Measurements from ENCODE around the gene CCDC24. TPM values are rescaled to one million over a fixed set of nuclear protein-coding genes. Genes with fewer than 3 reads are reported as not detected.
A peak's percentile ranks its signal among the peaks of the same experiment; 100 is the strongest.

CCDC24 gene
- total RNA-seq, 2 donors from 2014 or later, result 4.5 to 24.0 TPM

DNA sequence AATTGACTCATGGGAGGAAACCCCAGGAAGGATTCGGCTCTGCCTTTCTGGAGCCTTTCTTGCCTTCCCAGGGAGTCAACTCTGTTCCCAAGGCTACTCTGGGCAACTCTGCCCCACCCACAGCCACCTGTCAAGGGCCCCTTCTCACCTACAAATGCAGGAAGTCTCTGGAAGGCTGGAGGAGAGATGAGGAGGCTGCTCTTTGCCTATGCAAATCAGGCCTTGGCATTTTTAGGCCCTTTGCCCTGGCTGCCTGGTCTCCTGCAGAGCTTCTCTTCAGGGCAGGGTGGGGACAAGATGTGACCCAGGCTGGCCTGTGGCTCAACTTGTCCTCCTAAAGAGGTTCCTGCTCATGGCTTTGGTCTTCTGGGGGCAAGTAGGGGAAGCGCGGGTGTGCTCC is 34.4 kb downstream of the CCDC24 start:
- Histone ChIP-seq H3K9me3 (no peaks in the 10 kb centered on the region), H3K4me1 (ENCODE audit: control insufficient read depth in 1 of 2, low read depth in 2 of 2) (peaks cover 5 to 10% of the 10 kb centered on the region in 2 donors), H3K4me3 (no peak overlapping the region), H3K27ac (no peak overlapping the region), H3K27me3 (replicated peaks; ENCODE audit: insufficient read depth) (no peaks in the 10 kb centered on the region), H3K36me3 (no peaks in the 10 kb centered on the region)
- DNase-seq (ENCODE audit: low spot score), result no peak
- ATAC-seq (ENCODE audit: insufficient number of reproducible peaks, low FRiP score, low read depth), result no peak
- TF ChIP-seq, protein P1, sequence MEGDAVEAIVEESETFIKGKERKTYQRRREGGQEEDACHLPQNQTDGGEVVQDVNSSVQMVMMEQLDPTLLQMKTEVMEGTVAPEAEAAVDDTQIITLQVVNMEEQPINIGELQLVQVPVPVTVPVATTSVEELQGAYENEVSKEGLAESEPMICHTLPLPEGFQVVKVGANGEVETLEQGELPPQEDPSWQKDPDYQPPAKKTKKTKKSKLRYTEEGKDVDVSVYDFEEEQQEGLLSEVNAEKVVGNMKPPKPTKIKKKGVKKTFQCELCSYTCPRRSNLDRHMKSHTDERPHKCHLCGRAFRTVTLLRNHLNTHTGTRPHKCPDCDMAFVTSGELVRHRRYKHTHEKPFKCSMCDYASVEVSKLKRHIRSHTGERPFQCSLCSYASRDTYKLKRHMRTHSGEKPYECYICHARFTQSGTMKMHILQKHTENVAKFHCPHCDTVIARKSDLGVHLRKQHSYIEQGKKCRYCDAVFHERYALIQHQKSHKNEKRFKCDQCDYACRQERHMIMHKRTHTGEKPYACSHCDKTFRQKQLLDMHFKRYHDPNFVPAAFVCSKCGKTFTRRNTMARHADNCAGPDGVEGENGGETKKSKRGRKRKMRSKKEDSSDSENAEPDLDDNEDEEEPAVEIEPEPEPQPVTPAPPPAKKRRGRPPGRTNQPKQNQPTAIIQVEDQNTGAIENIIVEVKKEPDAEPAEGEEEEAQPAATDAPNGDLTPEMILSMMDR (IDR thresholded peaks at IDR 0.05), result no peak

DNA sequence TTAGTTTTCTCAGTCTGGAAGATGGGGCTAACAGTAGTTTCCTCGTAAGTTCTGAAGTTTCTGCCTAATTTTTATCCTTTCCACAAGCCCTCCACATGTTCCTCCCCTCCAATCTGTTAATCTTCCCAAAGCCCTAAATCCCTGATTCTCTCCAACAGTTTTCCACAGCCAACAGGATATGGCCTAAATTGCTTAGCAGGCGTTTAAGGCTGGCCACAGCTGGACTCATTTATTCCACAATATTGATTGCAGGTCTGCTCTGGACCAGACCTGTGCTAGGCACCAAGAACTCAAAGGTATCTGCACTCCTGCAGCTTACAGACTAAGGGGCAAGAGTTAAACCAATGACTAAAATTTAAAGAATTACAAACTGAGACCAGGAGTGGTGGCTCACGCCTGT is 35.9 kb downstream of the CCDC24 start:
- ATAC-seq (ENCODE audit: insufficient number of reproducible peaks, low FRiP score, low read depth) (no peak), DNase-seq (ENCODE audit: low spot score) (no peak)
- TF ChIP-seq, protein P1 (IDR thresholded peaks at IDR 0.05), result no peak
- Histone ChIP-seq H3K36me3 (no peaks in the 10 kb centered on the region), H3K4me3 (no peak overlapping the region), H3K27me3 (replicated peaks; ENCODE audit: insufficient read depth) (no peaks in the 10 kb centered on the region), H3K9me3 (no peaks in the 10 kb centered on the region), H3K4me1 (ENCODE audit: control insufficient read depth in 1 of 2, low read depth in 2 of 2) (peaks cover 12 to 20% of the 10 kb centered on the region in 2 donors), H3K27ac (no peak overlapping the region)

DNA sequence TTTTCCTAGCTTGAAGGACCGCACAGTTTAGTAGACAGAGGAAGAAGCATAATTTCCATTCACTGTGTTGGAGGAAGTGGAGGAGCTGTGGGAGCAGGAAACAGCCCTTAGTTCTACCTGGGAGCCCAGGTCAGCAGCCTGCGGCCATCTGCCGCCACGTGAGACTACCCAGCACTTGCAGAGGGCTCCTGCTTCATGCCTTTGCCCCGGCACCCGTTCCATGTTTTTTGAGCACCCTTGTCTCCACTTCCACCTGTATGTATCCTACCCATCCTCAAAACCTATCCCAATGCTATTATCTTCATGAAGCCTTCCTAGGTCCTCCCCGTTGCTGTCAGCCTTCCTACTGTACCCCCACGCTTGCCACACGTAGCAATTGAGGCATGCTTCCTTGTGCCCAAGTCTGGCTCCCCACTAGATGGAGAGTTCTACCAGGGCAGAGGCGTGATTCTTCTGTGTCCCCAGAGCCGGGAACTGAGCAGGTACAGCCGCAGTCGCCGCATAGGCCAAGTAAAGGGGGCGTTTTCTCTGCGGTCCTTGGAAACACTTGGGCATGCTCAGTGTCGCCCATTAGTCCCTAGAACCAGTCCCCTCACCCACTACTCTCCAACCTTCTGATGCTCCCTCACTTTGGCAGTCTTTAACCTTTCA is 38.0 kb downstream of the CCDC24 start:
- peaks cover 12 to 20% of the 10 kb centered on the region in 2 donors for H3K4me1 ChIP-seq (ENCODE audit: control insufficient read depth in 1 of 2, low read depth in 2 of 2)
- H3K27ac ChIP-seq, result peak overlapping the region; percentile 80 to 82
- DNase-seq (ENCODE audit: low spot score), result no peak
- H3K27me3 ChIP-seq (replicated peaks; ENCODE audit: insufficient read depth), result no peaks in the 10 kb centered on the region
- no peaks in the 10 kb centered on the region for H3K36me3 ChIP-seq
- no peak for ATAC-seq (ENCODE audit: insufficient number of reproducible peaks, low FRiP score, low read depth)
- TF ChIP-seq, protein P1 (IDR thresholded peaks at IDR 0.05), result no peak
- peak overlapping the region; percentile 98 for H3K4me3 ChIP-seq
- no peaks in the 10 kb centered on the region for H3K9me3 ChIP-seq

DNA sequence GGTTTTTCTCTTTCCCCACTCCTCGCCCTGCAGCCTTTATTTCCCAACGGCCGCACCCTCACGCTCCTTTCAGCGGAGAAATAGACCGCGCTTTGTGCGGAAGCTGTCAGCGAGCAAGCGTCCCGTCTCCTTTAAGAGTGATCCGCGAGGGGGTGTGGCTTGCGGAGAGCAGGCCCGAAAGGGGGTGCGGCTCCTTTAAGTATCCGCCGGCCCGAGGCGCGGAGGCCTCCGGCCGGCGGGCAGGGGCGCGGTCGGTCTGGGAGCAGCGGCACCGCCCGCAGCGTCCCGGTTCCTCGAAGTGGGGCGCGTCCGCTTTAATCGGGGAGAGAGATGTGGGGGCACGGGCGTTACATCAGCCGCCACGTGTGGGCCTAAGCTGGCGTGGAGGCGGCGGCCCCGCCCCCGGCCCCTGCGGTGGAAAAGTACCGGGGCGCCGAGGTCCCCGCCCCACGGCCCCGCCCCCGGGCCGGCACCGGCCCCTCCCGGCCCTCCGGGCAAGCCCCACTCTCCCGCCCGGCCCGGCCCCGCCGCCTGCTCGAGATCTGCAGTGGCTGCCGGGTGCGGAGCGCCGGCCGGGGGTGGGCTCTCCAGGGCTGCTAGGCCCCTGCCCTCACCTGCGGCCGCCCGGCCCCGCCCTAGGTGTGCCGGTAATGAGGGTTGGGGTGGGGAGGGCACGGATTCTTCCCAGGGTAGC is 38.7 kb downstream of the CCDC24 start:
- DNase-seq (ENCODE audit: low spot score) (peak; percentile 83), ATAC-seq (ENCODE audit: insufficient number of reproducible peaks, low FRiP score, low read depth) (peak; percentile 76)
- peak overlapping the region; percentile 80 to 82 for H3K27ac ChIP-seq
- TF ChIP-seq, protein P1 (IDR thresholded peaks at IDR 0.05), result no peak
- H3K9me3 ChIP-seq, result no peaks in the 10 kb centered on the region
- H3K4me3 ChIP-seq, result peak overlapping the region; percentile 98
- H3K4me1 ChIP-seq (ENCODE audit: control insufficient read depth in 1 of 2, low read depth in 2 of 2), result peaks cover 12 to 24% of the 10 kb centered on the region in 2 donors
- no peaks in the 10 kb centered on the region for H3K36me3 ChIP-seq
- H3K27me3 ChIP-seq (replicated peaks; ENCODE audit: insufficient read depth), result no peaks in the 10 kb centered on the region

DNA sequence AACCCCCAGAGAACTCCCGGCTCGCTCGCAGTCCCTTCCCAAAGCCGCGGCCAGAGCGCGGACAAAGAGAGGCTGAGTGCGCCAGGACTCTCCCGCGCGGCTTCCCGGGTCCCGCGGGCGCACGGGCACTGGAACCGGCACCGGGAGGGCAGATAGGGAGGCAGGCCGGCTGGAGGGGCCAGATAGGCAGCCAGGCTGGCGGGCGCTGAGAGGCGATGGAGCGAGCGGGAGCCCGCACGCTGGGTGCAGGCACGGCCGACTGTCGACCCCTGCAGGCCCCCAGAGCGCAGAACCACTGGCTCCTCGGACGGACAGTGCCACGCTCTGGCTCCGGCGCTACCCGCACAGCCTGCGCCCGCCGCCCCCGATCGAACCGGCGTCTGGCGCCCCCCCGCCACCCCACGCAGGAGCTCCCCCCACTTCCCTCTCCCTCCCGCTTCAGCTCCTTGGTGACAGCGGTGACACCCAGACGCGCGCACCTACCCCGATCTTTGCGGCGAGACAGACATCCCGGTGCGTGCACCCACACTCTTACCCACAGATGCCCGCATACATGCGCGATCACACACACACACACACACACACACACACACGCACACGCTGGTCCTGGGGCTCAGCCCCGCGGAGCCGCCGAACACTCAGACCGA is 39.3 kb downstream of the CCDC24 start:
- DNase-seq (ENCODE audit: low spot score), result no peak
- peak overlapping the region; percentile 98 for H3K4me3 ChIP-seq
- ATAC-seq (ENCODE audit: insufficient number of reproducible peaks, low FRiP score, low read depth), result peak; percentile 6
- no peaks in the 10 kb centered on the region for H3K36me3 ChIP-seq
- TF ChIP-seq, protein P1 (IDR thresholded peaks at IDR 0.05), result peak; percentile 24
- no peaks in the 10 kb centered on the region for H3K9me3 ChIP-seq
- peak overlapping the region; percentile 80 to 82 for H3K27ac ChIP-seq
- peaks cover 19 to 30% of the 10 kb centered on the region in 2 donors for H3K4me1 ChIP-seq (ENCODE audit: control insufficient read depth in 1 of 2, low read depth in 2 of 2)
- H3K27me3 ChIP-seq (replicated peaks; ENCODE audit: insufficient read depth), result no peaks in the 10 kb centered on the region

Measured in thoracic aorta (tissue), 2 donors.